SK-N-SH treated with all-trans-retinoic acid at 6 μM for 48 hours (cell line): ENCODE measurements around the gene ROBO1.

Source experiments
- BACH2 ChIP-seq: fragments of 250-450 bp; sonication (Bioruptor Pico); IDR thresholded peaks from 2 replicates; pipeline ENCODE4 v1.9.0; 2021; ENCODE audit warnings: mild to moderate bottlenecking, borderline replicate concordance
- GLIS3 ChIP-seq: fragments of 250-450 bp; sonication (Bioruptor Pico); IDR thresholded peaks from 2 replicates; pipeline ENCODE4 v1.5.0; 2020; ENCODE audit warnings: mild to moderate bottlenecking, moderate library complexity
- PPARA ChIP-seq: fragments of 250-450 bp; sonication (Bioruptor Pico); IDR thresholded peaks from 2 replicates; pipeline ENCODE4 v1.5.0; 2020; ENCODE audit warnings: mild to moderate bottlenecking, borderline replicate concordance
- ZFP3 ChIP-seq: fragments of 250-450 bp; sonication (Bioruptor Pico); IDR thresholded peaks from 2 replicates; pipeline ENCODE4 v1.5.0; 2020; ENCODE audit warnings: mild to moderate bottlenecking, moderate library complexity
- ZNF70 ChIP-seq: fragments of 450-650 bp; formaldehyde crosslinking; IDR thresholded peaks from 2 replicates; pipeline ENCODE4 v1.5.0; 2020; ENCODE audit warnings: mild to moderate bottlenecking, moderate library complexity
- ZNF8 ChIP-seq: fragments of 450-650 bp; formaldehyde crosslinking; IDR thresholded peaks from 2 replicates; pipeline ENCODE4 v1.5.0; 2020; ENCODE audit warnings: mild to moderate bottlenecking, moderate library complexity
- TF ChIP-seq, protein P1 (sequence below): fragments of 250-450 bp; sonication (Bioruptor Pico); IDR thresholded peaks from 2 replicates; pipeline ENCODE4 v1.8.0; 2021; ENCODE audit warnings: low read depth, mild to moderate bottlenecking, moderate library complexity, borderline replicate concordance

DNA sequence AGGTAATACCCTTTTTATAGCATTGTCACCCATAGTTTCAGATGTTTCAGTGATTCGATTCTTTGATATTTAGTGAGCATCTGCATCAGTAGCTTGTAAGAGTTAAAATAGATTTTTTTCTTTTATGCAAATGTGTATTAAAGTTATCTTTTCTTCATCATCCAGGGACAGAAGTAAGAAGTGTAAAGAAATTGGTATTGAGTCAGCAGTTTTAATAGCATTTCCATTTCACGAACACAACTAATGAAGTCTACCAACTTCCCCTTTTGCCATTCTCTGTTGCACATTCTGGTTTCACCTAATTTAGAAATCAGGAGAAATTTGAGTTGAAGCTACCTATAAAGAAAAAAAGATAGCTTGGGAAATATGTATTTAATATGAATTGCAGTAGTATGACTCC, 127.9 kb downstream of the ROBO1 start:
- TF ChIP-seq PPARA (CRISPR knock-in tag) (no peak), GLIS3 (CRISPR knock-in tag) (no peak), BACH2 (CRISPR knock-in tag) (no peak), ZNF70 (CRISPR knock-in tag) (no peak), ZFP3 (CRISPR knock-in tag) (no peak), ZNF8 (CRISPR knock-in tag) (no peak)
- TF ChIP-seq, protein P1, sequence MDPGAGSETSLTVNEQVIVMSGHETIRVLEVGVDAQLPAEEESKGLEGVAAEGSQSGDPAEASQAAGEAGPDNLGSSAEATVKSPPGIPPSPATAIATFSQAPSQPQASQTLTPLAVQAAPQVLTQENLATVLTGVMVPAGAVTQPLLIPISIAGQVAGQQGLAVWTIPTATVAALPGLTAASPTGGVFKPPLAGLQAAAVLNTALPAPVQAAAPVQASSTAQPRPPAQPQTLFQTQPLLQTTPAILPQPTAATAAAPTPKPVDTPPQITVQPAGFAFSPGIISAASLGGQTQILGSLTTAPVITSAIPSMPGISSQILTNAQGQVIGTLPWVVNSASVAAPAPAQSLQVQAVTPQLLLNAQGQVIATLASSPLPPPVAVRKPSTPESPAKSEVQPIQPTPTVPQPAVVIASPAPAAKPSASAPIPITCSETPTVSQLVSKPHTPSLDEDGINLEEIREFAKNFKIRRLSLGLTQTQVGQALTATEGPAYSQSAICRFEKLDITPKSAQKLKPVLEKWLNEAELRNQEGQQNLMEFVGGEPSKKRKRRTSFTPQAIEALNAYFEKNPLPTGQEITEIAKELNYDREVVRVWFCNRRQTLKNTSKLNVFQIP (CRISPR knock-in tag), result no peak
